EH (cell line): ENCODE results near the gene ZBTB20.
"Not testable (repeated sequence)": the region's sequence is repeated elsewhere in the genome, so short reads cannot be mapped to it uniquely, and the experiment has no call there.

Source experiments
- DNase-seq: peaks from one replicate; pipeline ENCODE4 v3.0.0-alpha.2; 2015; ENCODE audit warnings: low read depth

ZBTB20 gene

DNA sequence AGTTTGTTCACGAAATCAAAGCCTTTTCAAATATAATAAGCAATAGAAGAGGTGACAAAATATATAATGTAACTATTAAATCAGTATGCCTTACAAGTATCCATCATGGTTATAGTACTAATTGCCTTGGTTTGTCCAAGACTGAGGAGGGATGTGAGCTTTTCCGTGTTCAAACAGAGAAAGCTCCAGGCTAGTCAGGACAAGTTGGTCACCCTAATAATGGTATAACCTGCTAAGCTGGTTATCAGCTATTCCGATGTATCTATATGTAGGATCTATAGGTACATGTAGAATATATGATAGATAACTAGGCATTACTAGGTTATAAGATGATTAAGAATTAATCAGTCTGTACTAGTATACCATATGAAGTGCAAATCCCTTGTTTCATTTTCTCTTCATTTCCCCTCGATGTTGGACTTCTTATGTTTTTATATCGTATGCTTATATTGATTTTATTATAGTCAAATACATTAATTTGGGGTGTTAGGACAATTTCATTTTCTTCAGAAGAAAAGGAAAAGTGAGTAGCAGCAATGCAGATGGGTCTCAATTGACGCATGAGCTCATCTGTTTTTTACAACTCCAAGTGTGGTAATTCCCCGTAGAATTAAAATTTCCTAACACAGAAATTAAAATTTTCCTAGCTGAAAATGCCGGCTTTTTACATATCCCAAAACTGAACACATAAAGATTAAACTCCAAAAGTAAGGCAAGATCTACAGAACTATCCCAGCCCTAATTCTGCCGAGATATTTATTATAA lies 434.2 kb downstream of the ZBTB20 start:
- no peak for DNase-seq

DNA sequence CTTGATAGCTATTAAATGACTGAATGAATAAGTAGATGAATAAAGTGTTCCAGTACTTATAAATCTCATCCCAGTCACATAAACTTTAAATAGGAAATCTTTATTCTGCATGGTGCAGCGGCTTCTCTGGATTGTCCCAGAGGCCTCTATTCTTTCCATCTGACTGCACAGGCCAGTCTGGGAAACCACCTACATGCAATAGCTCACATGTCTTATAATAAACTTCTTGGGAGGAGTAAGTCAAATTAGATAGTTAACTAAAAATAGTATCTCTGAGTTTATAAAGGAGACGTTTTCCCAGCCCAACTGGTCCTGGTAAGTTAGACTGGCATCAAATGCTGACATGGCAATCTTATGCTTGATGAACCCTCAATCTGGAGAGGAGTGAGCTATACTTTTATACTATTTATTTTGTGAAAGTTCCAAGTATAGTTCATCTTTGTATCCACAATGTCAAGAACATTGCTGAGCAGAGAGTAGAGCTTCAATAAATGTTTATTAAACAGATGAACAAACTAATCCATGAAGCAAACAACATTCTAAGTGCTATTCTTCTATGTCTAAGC lies 435.7 kb downstream of the ZBTB20 start:
- no peak for DNase-seq

GRCh38 chr3:114709102-114709501 lies 438.0 kb downstream of the ZBTB20 start:
- DNase-seq = peak; percentile 3

GRCh38 chr3:114707252-114707860 lies 439.7 kb downstream of the ZBTB20 start:
- no peak for DNase-seq

DNA sequence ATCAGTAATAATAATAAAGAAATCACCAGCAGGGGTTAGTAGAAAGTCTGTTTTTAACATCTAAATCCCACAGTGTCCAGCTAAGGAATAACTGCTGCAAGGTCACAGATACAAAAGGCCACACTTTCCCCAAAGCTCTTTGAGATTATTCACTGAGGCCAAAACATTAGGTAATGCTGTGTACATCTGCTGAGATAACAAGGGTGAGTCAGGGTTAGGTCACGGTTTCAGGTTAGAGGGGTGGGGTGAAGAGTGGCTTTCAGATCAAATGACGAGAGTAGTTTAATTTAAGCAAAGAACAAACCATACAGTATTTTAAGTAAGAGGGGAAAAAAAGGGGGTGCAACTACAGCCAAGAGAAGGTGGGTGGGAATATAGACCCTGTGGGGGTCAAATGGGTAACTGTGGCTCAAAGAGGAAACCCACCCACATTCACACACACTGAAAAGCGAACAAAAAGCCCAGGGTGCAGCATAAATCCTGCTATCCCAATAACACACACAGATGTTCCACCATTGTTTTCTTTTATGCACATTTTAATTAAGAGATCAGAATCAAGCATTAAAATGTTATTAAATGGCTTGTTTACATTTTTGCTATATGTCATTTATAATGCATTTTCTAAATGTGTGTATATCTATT lies 440.4 kb downstream of the ZBTB20 start:
- DNase-seq = peak; percentile 43

DNA sequence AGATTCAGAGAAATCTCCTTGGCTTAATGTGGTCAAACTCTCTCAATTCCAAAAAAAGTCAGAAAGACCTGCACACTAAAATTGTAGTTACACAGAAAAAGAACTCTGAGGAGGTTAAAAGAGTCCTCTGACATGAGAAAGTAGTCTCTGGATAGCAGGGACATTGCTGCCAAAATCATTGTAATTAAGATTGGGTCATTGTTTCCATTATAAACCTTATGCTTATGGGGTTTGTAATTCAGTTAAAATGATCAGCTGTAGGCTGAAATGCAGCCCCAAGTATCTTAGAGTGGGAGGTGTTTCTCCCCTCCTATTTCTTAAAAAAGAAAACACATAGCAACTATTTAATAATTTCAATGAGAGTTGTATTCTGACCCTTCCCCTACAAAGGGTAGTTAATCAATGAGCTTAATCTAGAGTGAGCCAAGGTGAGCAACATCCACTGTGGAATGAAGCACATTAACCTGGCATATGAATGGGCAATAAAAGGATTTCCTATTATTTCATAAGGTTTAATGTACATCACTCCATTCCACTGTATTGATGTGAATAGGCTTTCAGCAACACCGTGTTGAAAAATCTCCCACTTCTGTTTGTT lies 446.4 kb downstream of the ZBTB20 start:
- DNase-seq = no peak

DNA sequence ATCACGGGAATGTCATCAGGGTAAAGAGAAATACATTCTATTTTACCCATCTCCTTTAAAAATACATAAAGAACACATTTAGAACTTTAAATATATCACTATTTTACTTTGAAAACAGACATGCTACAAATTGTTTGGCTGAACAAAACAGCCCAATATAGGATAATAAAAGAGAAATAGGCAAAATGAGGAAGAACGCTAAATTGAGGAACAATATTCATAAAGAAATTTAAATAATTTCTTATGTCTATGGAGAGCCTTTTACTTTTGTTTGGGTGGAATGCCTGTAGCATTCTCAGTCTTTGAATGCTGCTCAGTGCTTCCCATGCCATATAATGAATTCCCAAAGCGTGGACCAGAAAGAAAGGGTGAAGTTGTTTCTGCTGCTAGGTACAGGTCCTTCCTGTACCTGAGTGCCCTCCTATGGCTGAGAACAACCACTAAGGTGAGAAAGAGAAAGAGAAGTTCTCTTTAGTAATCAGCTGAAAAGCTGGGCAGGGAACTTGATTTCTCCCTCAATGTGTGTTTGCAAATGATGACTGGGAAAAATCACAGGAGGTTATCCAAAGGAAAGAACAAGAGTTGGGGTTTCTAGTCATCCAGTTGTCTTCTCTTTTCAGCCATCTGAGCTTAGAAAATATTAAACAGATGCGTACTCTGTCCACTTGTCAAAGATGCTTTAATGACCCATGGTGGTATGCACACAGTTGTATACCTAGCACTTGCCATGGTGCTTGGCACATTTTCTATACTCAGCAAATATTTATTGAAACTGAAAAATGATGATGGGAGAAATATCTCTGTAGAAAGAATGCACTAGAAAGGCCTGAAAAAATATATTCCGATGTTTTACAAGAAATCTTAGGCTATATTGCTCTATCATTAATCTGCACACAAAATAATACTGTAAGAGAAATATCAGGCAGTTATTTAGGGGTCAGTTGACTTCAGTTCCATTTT lies 448.7 kb downstream of the ZBTB20 start:
- DNase-seq = no peak

DNA sequence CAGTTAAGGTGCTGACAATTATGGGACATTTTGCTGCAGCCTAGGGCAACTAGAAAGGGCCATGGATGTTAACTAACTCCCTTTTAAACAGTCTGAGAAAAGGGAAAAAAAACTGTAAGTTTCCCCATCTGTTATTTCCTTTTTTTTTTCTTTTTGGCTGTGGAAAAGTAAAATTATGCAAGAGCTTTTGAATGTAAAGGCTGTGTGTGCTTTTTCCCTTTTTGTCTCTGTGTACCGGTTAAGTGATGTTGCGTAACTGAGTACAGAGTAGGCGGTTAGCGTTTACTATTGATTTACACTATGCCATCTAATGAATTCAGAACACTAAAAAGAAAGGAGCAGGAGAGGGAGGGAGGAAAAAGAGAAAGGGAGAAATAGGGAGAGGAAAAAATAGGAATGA lies 449.7 kb downstream of the ZBTB20 start:
- DNase-seq = no peak

DNA sequence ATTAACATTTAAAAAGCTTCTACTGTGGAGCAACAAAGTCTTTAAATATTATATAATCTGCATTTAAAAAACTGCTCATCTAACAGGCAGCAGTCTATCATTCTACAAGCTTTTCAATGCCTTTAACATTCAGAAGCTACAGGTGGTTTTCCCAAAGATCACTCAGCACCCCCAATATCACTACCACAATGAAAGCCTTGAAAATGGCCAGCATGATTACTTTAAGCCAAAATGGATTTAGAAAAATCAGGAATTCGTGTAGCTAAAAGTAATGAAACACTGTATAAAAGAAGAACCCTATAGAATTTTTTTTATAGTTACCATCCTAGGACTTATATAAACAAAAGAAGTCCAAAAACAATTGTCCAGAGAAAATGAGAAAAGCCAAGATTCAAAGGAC lies 452.8 kb downstream of the ZBTB20 start:
- DNase-seq = no peak

DNA sequence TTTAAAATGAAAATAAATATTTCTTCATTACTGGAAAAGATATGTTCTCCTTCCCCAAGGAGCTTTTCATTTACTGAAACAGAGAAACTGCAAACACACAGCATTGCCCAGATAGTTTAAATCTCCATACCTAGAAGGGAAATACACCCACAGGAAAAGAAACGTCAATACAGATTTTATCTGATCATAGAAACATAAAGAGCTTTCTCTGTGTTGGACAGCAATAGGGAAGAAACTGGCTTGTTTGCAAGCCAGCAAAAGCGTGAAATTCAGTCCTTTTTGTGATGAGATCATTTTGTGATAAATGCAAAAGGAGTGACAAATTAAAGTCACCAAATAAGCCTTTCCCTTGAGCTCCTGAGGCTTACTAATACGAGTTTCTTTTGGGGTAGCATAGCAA lies 455.2 kb downstream of the ZBTB20 start:
- DNase-seq = no peak

GRCh38 chr3:114690911-114691310 lies 456.2 kb downstream of the ZBTB20 start:
- DNase-seq = no peak

GRCh38 chr3:114687151-114687550 lies 459.9 kb downstream of the ZBTB20 start:
- no peak for DNase-seq

DNA sequence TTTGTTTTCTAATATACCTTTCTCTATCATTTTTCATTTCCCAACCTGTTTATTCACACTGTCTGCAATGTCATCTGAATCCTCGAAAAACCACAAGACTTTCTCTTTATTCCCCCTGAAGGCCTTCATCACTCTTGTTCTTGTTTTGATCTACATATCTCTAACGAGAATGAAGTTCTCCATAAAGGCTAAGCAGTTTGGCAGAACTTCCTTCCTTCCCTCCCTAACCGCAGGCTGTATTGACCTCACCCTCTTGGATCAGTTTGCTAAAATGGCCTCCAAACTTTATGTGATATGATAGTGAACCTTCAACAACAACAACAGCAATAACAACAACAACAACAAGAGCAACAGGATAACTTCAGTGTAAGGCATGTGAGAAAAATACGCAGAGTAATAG lies 460.5 kb downstream of the ZBTB20 start:
- DNase-seq = peak; percentile 35

GRCh38 chr3:114685161-114685560 lies 461.9 kb downstream of the ZBTB20 start:
- DNase-seq = peak; percentile 33

DNA sequence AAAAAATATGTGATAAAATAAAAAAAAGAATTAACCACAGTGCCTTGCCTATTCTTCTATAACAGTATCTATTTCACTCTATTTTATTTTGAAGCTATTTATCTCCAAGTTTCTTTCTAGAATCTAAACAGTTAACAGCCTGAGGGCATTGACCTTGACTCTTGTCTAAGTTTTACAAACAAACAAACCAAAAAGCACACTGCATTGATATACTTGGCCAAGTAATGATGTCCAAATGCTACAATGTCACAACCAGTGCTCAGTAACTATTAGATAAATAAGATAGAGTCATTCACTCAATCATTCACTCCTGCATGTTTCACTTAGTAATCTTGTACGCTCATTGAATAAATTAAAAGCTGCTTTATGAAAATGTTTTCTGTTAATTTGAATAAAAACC lies 466.8 kb downstream of the ZBTB20 start:
- no peak for DNase-seq

- not testable (repeated sequence) for DNase-seq
Measured at GRCh38 chr3:114679773-114680172, 467.3 kb downstream of the ZBTB20 start.

GRCh38 chr3:114675104-114675503 lies 472.0 kb downstream of the ZBTB20 start:
- DNase-seq = no peak

GRCh38 chr3:114674036-114674435 lies 473.1 kb downstream of the ZBTB20 start:
- DNase-seq = peak; percentile 51

- DNase-seq = no peak
Measured at GRCh38 chr3:114673481-114673880, 473.6 kb downstream of the ZBTB20 start.

DNA sequence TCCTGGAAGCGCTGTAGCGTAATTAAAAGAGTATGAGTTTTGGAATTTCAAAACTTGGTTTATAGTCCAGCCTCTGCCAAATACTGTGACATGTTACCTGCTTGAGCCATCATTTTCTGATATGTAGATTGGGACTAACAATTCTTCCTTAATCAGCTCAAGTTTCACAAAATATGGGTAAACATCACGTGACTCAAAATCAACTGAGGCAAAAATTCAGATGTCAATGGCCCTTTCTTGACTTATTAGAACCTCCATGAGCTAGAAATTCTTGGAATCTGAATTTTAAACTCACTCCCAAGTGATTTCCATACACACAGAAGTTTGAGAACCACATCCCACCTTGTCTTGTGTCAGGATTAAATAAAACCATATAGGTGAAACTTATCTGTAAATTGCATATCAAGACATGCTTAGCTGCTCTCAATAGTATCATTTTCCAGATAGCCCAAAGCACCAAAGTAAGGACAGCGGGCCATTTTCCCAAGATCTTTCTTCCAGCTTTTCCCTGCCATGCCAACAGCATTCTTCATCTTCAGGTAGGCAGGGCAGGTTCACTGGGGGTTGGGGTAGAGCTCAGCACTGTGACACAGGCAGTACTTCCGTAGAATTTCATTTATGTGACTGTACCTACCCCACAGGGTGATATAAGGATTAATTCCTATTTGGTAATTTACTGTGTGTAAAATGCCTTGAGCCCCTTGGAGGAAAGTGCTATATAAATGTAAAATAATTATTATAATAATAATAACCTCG lies 474.2 kb downstream of the ZBTB20 start:
- DNase-seq = no peak
